Neuron (in vitro differentiated cells): ENCODE results near the gene RRP1.

Source experiments
- H2AFZ ChIP-seq: one replicate; pipeline ENCODE4 v1.6.1; 2013; ENCODE audit warnings: low read depth, mild to moderate bottlenecking, inconsistent platforms, low read length, moderate library complexity
- H3K27me3 ChIP-seq: one replicate; pipeline ENCODE4 v1.6.1; 2013; ENCODE audit warnings: low read length; ENCODE audit not compliant: insufficient read depth
- H3K36me3 ChIP-seq: one replicate; pipeline ENCODE4 v1.6.1; 2013; ENCODE audit warnings: low read length; ENCODE audit not compliant: insufficient read depth
- H3K4me1 ChIP-seq: one replicate; pipeline ENCODE4 v1.6.1; 2013; ENCODE audit warnings: low read length; ENCODE audit not compliant: insufficient read depth
- H3K4me3 ChIP-seq: 2 replicates; pipeline ENCODE4 v1.5.1; 2013; ENCODE audit warnings: mild to moderate bottlenecking, low read length, moderate library complexity
- H3K9me3 ChIP-seq: one replicate; pipeline ENCODE4 v1.6.1; 2013; ENCODE audit warnings: low read length

RRP1 gene

GRCh38 chr21:43763901-43764523 is 25.4 kb upstream of the RRP1 start:
- Histone ChIP-seq H3K27me3 (no peaks in the 10 kb centered on the region), H3K9me3 (peaks cover 2% of the 10 kb centered on the region), H3K36me3 (peaks cover 2% of the 10 kb centered on the region), H3K4me3 (no peak overlapping the region), H2AFZ (no peak overlapping the region), H3K4me1 (peaks cover 20% of the 10 kb centered on the region)

- H3K9me3 ChIP-seq: peaks cover 2% of the 10 kb centered on the region
- no peaks in the 10 kb centered on the region for H3K36me3 ChIP-seq
- H3K27me3 ChIP-seq: no peaks in the 10 kb centered on the region
- H3K4me3 ChIP-seq: no peak overlapping the region
- peaks cover 20% of the 10 kb centered on the region for H3K4me1 ChIP-seq
- no peak overlapping the region for H2AFZ ChIP-seq
These were observed 24.5 kb upstream of the RRP1 start for GRCh38 chr21:43764576-43765495.

GRCh38 chr21:43766734-43767497 is 22.5 kb upstream of the RRP1 start:
- H3K4me1 ChIP-seq: peaks cover 20% of the 10 kb centered on the region
- no peaks in the 10 kb centered on the region for H3K36me3 ChIP-seq
- no peaks in the 10 kb centered on the region for H3K27me3 ChIP-seq
- no peak overlapping the region for H3K4me3 ChIP-seq
- no peak overlapping the region for H2AFZ ChIP-seq
- H3K9me3 ChIP-seq: peaks cover 2% of the 10 kb centered on the region

GRCh38 chr21:43767498-43767983 is 21.8 kb upstream of the RRP1 start:
- Histone ChIP-seq H3K27me3 (no peaks in the 10 kb centered on the region), H2AFZ (peak overlapping the region; percentile 57)

GRCh38 chr21:43767984-43768867 is 21.2 kb upstream of the RRP1 start:
- Histone ChIP-seq H3K36me3 (peaks cover 3% of the 10 kb centered on the region), H3K4me3 (no peak overlapping the region), H3K27me3 (no peaks in the 10 kb centered on the region), H2AFZ (peak overlapping the region; percentile 57), H3K9me3 (no peaks in the 10 kb centered on the region), H3K4me1 (peaks cover 20% of the 10 kb centered on the region)

More at GRCh38 chr21:43767498-43767983, 21.8 kb upstream of the RRP1 start:
- peaks cover 20% of the 10 kb centered on the region for H3K4me1 ChIP-seq
- peaks cover under 1% of the 10 kb centered on the region for H3K9me3 ChIP-seq
- H3K36me3 ChIP-seq: no peaks in the 10 kb centered on the region
- H3K4me3 ChIP-seq: no peak overlapping the region

GRCh38 chr21:43768868-43769167 is 20.6 kb upstream of the RRP1 start:
- Histone ChIP-seq H3K4me1 (peaks cover 20% of the 10 kb centered on the region), H3K36me3 (peaks cover 7% of the 10 kb centered on the region), H3K4me3 (no peak overlapping the region), H3K9me3 (no peaks in the 10 kb centered on the region), H3K27me3 (no peaks in the 10 kb centered on the region), H2AFZ (peak overlapping the region; percentile 57)

GRCh38 chr21:43769325-43769958 is 19.9 kb upstream of the RRP1 start:
- Histone ChIP-seq H2AFZ (no peak overlapping the region), H3K36me3 (peaks cover 13% of the 10 kb centered on the region), H3K4me1 (peaks cover 20% of the 10 kb centered on the region), H3K27me3 (no peaks in the 10 kb centered on the region), H3K4me3 (no peak overlapping the region), H3K9me3 (no peaks in the 10 kb centered on the region)

- Histone ChIP-seq H3K27me3 (no peaks in the 10 kb centered on the region), H2AFZ (no peak overlapping the region), H3K4me3 (no peak overlapping the region), H3K36me3 (peaks cover 17% of the 10 kb centered on the region), H3K9me3 (no peaks in the 10 kb centered on the region), H3K4me1 (peaks cover 21% of the 10 kb centered on the region)
These were observed 19.2 kb upstream of the RRP1 start for GRCh38 chr21:43770066-43770655.

- no peaks in the 10 kb centered on the region for H3K9me3 ChIP-seq
- no peaks in the 10 kb centered on the region for H3K27me3 ChIP-seq
- peaks cover 17% of the 10 kb centered on the region for H3K36me3 ChIP-seq
- no peak overlapping the region for H3K4me3 ChIP-seq
- no peak overlapping the region for H2AFZ ChIP-seq
- H3K4me1 ChIP-seq: peaks cover 25% of the 10 kb centered on the region
These were observed 18.1 kb upstream of the RRP1 start for GRCh38 chr21:43771199-43771675.

- Histone ChIP-seq H2AFZ (no peak overlapping the region), H3K4me3 (no peak overlapping the region), H3K27me3 (no peaks in the 10 kb centered on the region), H3K4me1 (peaks cover 25% of the 10 kb centered on the region), H3K36me3 (peaks cover 17% of the 10 kb centered on the region), H3K9me3 (no peaks in the 10 kb centered on the region)
These were observed 17.5 kb upstream of the RRP1 start for GRCh38 chr21:43771698-43772424.

- Histone ChIP-seq H3K4me3 (no peak overlapping the region), H3K9me3 (no peaks in the 10 kb centered on the region), H2AFZ (no peak overlapping the region), H3K4me1 (peaks cover 20% of the 10 kb centered on the region), H3K27me3 (no peaks in the 10 kb centered on the region), H3K36me3 (peaks cover 17% of the 10 kb centered on the region)
These were observed 17.0 kb upstream of the RRP1 start for GRCh38 chr21:43772425-43772821.
